NT2/D1 (cell line): ENCODE results near the gene EPN2.

Source experiments
- DNase-seq: peaks from one replicate; pipeline ENCODE4 v3.0.0-alpha.2; 2011; ENCODE audit warnings: low read depth, low spot score
- H3K27me3 ChIP-seq: 2 replicates; pipeline ENCODE4 v1.6.0; 2011; ENCODE audit warnings: mild to moderate bottlenecking; ENCODE audit not compliant: insufficient read length, insufficient read depth
- H3K36me3 ChIP-seq: 2 replicates; pipeline ENCODE4 v1.6.1; 2011; ENCODE audit warnings: mild to moderate bottlenecking, low read length, mixed read lengths; ENCODE audit not compliant: insufficient read depth, insufficient read length
- H3K4me1 ChIP-seq: 2 replicates; pipeline ENCODE4 v1.5.1; 2011; ENCODE audit not compliant: insufficient read depth, insufficient read length
- H3K4me3 ChIP-seq: 2 replicates; pipeline ENCODE4 v1.5.1; 2011; ENCODE audit warnings: low read depth; ENCODE audit not compliant: insufficient read length
- H3K9ac ChIP-seq: 2 replicates; pipeline ENCODE4 v1.6.0; 2011; ENCODE audit warnings: low read depth; ENCODE audit not compliant: insufficient read length
- H3K9me3 ChIP-seq: 2 replicates; pipeline ENCODE4 v1.5.1; 2011; ENCODE audit warnings: mild to moderate bottlenecking, low read length; ENCODE audit not compliant: insufficient read depth
- SUZ12 ChIP-seq: IDR thresholded peaks from 2 replicates; pipeline ENCODE4 v1.6.1; 2011; ENCODE audit not compliant: insufficient read length, insufficient read depth; ENCODE audit errors: extremely low read depth
- YY1 ChIP-seq: IDR thresholded peaks from 2 replicates; pipeline ENCODE4 v1.6.1; 2011; ENCODE audit not compliant: insufficient read length, insufficient read depth
- ZNF274 ChIP-seq: IDR thresholded peaks from 2 replicates; pipeline ENCODE4 v1.6.1; 2011; ENCODE audit warnings: mild to moderate bottlenecking, low read depth, low read length

EPN2 gene

GRCh38 chr17:19336938-19337711, 100.0 kb downstream of the EPN2 start:
- no peak overlapping the region for H3K9ac ChIP-seq
- TF ChIP-seq SUZ12, result no peak
- TF ChIP-seq YY1, result no peak
- no peak for TF ChIP-seq ZNF274
- peaks cover 28% of the 10 kb centered on the region for H3K36me3 ChIP-seq
- DNase-seq, result no peak
- H3K27me3 ChIP-seq, result no peaks in the 10 kb centered on the region
- H3K9me3 ChIP-seq, result no peaks in the 10 kb centered on the region
- no peak overlapping the region for H3K4me3 ChIP-seq
- H3K4me1 ChIP-seq, result peaks cover 16% of the 10 kb centered on the region

GRCh38 chr17:19337712-19338023, 100.5 kb downstream of the EPN2 start:
- peaks cover 25% of the 10 kb centered on the region for H3K36me3 ChIP-seq
- H3K4me3 ChIP-seq, result no peak overlapping the region
- H3K9me3 ChIP-seq, result no peaks in the 10 kb centered on the region
- no peak for DNase-seq
- TF ChIP-seq YY1, result no peak
- TF ChIP-seq SUZ12, result no peak
- no peak for TF ChIP-seq ZNF274
- H3K9ac ChIP-seq, result no peak overlapping the region
- peaks cover 18% of the 10 kb centered on the region for H3K4me1 ChIP-seq
- no peaks in the 10 kb centered on the region for H3K27me3 ChIP-seq

GRCh38 chr17:19338031-19338990, 101.1 kb downstream of the EPN2 start:
- Histone ChIP-seq H3K9ac (no peak overlapping the region), H3K27me3 (no peaks in the 10 kb centered on the region), H3K36me3 (peaks cover 23% of the 10 kb centered on the region), H3K9me3 (no peaks in the 10 kb centered on the region), H3K4me3 (no peak overlapping the region), H3K4me1 (peaks cover 21% of the 10 kb centered on the region)
- no peak for DNase-seq
- TF ChIP-seq ZNF274 (no peak), SUZ12 (no peak), YY1 (no peak)

GRCh38 chr17:19339341-19339815, 102.2 kb downstream of the EPN2 start:
- DNase-seq, result no peak
- Histone ChIP-seq H3K4me1 (peaks cover 21% of the 10 kb centered on the region), H3K4me3 (no peak overlapping the region), H3K27me3 (no peaks in the 10 kb centered on the region), H3K36me3 (peaks cover 18% of the 10 kb centered on the region), H3K9me3 (no peaks in the 10 kb centered on the region), H3K9ac (no peak overlapping the region)
- TF ChIP-seq YY1 (no peak), ZNF274 (no peak), SUZ12 (no peak)

GRCh38 chr17:19341211-19341631, 104.1 kb downstream of the EPN2 start:
- TF ChIP-seq YY1 (no peak), SUZ12 (no peak), ZNF274 (no peak)
- no peaks in the 10 kb centered on the region for H3K27me3 ChIP-seq
- no peaks in the 10 kb centered on the region for H3K9me3 ChIP-seq
- no peak for DNase-seq
- H3K4me3 ChIP-seq, result no peak overlapping the region
- H3K36me3 ChIP-seq, result peaks cover 23% of the 10 kb centered on the region
- peaks cover 21% of the 10 kb centered on the region for H3K4me1 ChIP-seq
- H3K9ac ChIP-seq, result no peak overlapping the region

GRCh38 chr17:19341641-19342610, 104.8 kb downstream of the EPN2 start:
- TF ChIP-seq SUZ12 (no peak), YY1 (no peak), ZNF274 (no peak)
- no peak overlapping the region for H3K4me3 ChIP-seq

More at GRCh38 chr17:19341641-19342610, 104.8 kb downstream of the EPN2 start:
- Histone ChIP-seq H3K4me1 (peaks cover 18% of the 10 kb centered on the region), H3K36me3 (peaks cover 21% of the 10 kb centered on the region), H3K27me3 (no peaks in the 10 kb centered on the region), H3K9me3 (no peaks in the 10 kb centered on the region), H3K9ac (peak overlapping the region; percentile 5)
- no peak for DNase-seq
